Cardiac fibroblast (primary cell): ENCODE data around the gene RNU6-7.

ENCODE experiments used
- DNase-seq, 2 donors: peaks; one replicate each; pipeline versions ENCODE4 v3.0.0 to v3.0.0-alpha.2; 2010; ENCODE audit warnings: low read depth in 2 of 2
- H3K4me3 ChIP-seq, 2 donors: replicated peaks in 1 of 2; 1 replicate in 1 of 2; 2 replicates in 1 of 2; pipeline ENCODE4 v1.5.1; 2011; ENCODE audit warnings: low read depth in 2 of 2, low read length in 2 of 2, mild to moderate bottlenecking in 2 of 2, moderate library complexity in 1 of 2
- CTCF ChIP-seq: IDR thresholded peaks from one replicate; pipeline ENCODE4 v1.5.1; 2011; ENCODE audit warnings: low read depth, mild to moderate bottlenecking, low read length, inconsistent platforms

RNU6-7 gene

GRCh38 chr14:32193532-32193931 is 8.3 kb upstream of the RNU6-7 start:
- no peak overlapping the region for H3K4me3 ChIP-seq
- no peak for TF ChIP-seq CTCF
- DNase-seq: no peak

- no peak for DNase-seq
- H3K4me3 ChIP-seq: no peak overlapping the region
Observed at GRCh38 chr14:32195636-32196035, 6.2 kb upstream of the RNU6-7 start.

GRCh38 chr14:32197919-32198318 is 3.9 kb upstream of the RNU6-7 start:
- no peak for DNase-seq
- TF ChIP-seq CTCF: no peak

More at GRCh38 chr14:32195636-32196035, 6.2 kb upstream of the RNU6-7 start:
- TF ChIP-seq CTCF: no peak

GRCh38 chr14:32200368-32201192 is 1.3 kb upstream of the RNU6-7 start:
- DNase-seq: no peak
- H3K4me3 ChIP-seq: peak overlapping the region; percentile 62 to 67

More at GRCh38 chr14:32197919-32198318, 3.9 kb upstream of the RNU6-7 start:
- H3K4me3 ChIP-seq: no peak overlapping the region

GRCh38 chr14:32201193-32201815 is 541 bp upstream of the RNU6-7 start:
- peak overlapping the region; percentile 62 to 67 for H3K4me3 ChIP-seq
- DNase-seq: peak; percentile 58 to 59
- no peak for TF ChIP-seq CTCF

More at GRCh38 chr14:32200368-32201192, 1.3 kb upstream of the RNU6-7 start:
- no peak for TF ChIP-seq CTCF

GRCh38 chr14:32202491-32202997 is 699 bp downstream of the RNU6-7 start:
- H3K4me3 ChIP-seq: peak overlapping the region; percentile 67 to 70
- no peak for TF ChIP-seq CTCF
- DNase-seq: peak in 1 of 2 donors; percentile 54
